ENCODE data around the gene AFF2.
"Not testable (repeated sequence)": the region's sequence is repeated elsewhere in the genome, so short reads cannot be mapped to it uniquely, and the experiment has no call there.

AFF2 gene

DNA sequence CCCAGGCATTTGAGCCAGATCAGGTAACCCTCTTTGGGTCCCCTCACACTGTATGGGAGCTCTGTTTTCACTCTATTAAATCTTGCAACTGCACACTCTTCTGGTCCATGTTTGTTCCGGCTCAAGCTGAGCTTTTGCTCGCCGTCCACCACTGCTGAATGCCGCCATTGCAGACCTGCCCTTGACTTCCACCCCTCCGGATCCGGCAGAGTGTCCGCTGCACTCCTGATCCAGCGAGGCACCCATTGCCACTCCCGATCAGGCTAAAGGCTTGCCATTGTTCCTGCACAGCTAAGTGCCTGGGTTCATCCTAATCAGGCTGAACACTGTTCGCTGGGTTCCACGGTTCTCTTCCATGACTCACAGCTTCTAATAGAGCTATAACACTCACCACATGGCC lies 406.2 kb downstream of the AFF2 start:
- in situ Hi-C loops (cut with HindIII; ENCODE audit: low sequenced_read_pairs) = not testable (repeated sequence)

DNA sequence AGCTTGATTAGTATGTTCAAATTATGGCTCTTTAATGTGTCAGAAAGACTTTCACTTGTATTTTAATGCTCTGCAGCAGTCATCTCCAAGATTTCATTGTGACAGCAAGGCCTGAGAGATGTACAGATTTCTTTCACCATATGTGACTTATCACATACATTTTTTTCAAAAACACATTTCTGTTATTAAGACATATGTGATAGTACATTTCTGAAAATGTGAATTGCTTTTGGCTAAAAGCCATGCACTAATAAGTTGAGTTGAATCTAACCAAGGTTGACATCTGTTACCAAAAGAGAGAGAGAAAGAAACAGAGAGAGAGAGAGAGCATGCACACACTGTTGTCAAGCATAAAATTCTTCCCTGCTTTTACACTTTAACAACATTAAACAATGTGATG lies 409.3 kb downstream of the AFF2 start:
- in situ Hi-C loops (cut with HindIII; ENCODE audit: low sequenced_read_pairs) = no loop called here

DNA sequence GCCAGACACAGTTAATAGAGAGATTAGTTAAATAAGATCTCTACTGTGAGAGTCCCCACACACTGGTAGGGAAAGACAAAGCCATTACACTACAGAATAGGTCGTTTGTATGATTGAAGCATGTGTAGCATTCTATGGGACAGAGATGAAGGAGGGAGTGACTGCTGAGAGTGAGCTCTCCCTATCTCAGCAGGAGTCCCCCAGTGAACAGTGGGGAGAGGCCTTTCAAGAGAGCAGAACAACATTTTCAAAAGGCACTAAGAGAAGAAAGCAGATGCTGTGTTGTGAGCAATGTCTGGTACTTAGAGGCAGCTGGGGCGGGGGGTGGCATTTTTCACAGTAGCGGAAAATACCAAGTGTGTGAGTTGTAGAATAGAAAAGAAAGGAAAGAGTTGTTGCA lies 413.6 kb downstream of the AFF2 start:
- in situ Hi-C loops (cut with HindIII; ENCODE audit: low sequenced_read_pairs) = no loop called here

- in situ Hi-C loops (cut with HindIII; ENCODE audit: low sequenced_read_pairs) = no loop called here
These were observed 414.4 kb downstream of the AFF2 start for GRCh38 chrX:148914783-148915182.

DNA sequence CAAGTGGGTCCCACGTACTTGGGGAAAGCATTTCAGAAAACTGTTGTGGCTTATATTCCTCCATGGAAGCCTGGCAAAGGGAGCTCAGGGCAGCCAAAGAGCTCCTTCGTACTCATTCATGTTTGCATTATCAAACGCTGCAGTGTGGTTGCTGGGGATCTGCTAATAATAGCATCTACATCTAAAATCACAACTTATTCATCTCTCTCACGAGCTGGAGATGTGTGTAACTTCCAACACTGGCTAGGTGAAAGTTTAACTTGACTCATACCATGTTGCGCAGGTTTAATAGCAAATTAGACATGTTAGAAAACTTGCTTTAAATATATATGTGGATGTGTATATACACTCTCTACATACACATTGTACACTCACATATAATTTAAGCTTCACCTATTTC lies 415.1 kb downstream of the AFF2 start:
- in situ Hi-C loops (cut with HindIII; ENCODE audit: low sequenced_read_pairs) = no loop called here

DNA sequence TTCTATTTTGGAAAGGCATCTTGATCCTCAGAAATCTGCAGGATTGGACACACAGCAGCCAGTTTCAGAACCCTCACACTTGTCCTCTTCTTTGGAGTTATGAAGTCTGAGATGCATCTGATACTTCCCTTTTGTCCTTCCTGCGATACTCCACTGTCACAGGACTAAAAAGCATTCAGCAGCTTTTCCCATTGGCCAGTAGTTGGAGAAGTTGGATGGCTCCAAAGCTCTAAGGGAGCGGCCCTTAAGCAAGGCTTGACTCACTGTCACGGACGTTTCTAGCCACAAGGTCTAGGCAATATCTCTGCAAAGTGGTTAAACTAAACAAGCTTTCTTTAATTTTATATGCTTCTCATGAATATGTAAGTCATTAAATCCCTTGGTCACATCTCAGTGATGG lies 417.0 kb downstream of the AFF2 start:
- in situ Hi-C loops (cut with HindIII; ENCODE audit: low sequenced_read_pairs) = no loop called here

GRCh38 chrX:148923631-148924030 lies 423.2 kb downstream of the AFF2 start:
- in situ Hi-C loops (cut with HindIII; ENCODE audit: low sequenced_read_pairs) = no loop called here

- in situ Hi-C loops (cut with HindIII; ENCODE audit: low sequenced_read_pairs) = no loop called here
These were observed 426.0 kb downstream of the AFF2 start for GRCh38 chrX:148926371-148926770.

DNA sequence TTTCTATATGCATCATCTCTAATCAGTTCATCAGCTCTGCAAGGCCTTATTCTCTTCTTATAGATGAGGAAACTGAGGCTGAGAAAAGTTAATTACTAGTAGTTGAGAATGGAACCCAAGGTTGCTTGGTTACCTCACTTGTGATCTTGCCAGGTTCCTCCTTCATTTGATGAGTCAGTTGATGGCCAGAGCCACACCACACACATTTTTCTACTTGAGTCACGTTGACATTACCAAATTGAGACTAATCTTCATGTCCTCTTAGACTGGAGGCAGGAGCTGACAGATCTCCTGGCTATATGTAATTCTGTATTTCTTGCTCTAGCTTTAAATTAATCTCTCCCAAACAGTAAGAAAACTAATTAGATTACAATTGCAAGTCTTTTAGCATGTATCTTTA lies 428.4 kb downstream of the AFF2 start:
- in situ Hi-C loops (cut with HindIII; ENCODE audit: low sequenced_read_pairs) = no loop called here

DNA sequence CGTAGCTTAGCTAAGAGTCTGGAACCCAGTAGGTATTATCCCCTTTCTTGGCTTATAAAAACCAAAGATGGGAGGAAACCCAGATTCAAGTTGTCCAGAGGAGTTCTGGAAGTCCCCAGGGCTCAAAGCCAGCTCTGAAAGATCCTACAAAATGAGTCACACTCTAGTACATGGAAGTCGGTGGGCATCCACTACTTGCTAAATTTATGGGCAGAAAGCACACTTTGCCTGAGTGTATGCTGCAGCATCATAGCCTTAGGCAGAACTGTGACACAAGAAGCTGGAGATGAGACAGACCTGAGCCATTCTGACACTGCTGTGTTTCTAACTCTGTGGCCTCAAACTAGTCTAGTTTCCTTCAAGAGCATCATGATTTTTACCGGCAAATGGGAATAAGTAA lies 429.3 kb downstream of the AFF2 start:
- in situ Hi-C loops (cut with HindIII; ENCODE audit: low sequenced_read_pairs) = no loop called here

DNA sequence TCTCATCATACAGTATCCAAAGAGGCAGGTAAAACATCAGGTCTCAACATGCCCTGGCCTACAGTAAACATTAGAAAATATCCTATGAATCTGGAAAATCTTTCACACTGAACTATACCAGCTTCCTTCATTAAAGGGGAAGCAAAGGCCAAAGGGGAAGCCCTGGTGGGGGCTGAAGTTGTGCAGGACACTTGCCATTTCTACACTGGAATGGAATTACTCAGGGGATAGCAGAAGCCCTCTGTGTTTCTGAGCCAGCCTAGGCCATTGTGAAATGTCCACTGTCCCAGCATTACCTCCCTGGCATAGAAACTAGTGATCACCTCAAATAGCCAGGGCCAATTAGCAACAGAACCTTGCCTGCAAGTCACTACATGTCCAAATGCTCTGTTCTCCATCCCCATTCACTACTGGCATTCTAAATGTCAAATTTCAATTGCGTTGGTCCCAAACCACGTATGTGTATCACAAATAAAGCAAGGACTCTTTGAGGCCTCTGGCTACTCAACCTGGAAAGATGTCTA lies 429.9 kb downstream of the AFF2 start:
- in situ Hi-C loops (cut with HindIII; ENCODE audit: low sequenced_read_pairs) = no loop called here

DNA sequence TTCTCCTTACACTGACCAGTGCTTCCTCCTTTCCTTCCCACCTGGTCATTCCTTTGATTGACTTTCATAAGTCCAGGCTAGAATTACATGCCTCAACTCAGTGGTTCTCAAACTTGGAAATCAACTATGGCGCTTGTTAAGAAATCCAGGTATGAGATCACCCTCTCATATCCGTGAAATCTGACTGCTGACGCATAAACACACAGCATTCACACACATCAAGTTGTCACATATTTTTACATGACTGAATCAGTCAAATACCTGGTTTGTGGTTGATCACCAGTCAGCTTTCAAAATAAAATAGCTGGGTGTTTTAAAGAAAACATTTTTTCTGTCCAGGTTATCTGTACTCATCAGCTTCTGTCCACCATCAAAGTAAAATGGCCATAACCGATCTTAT lies 433.5 kb downstream of the AFF2 start:
- in situ Hi-C loops (cut with HindIII; ENCODE audit: low sequenced_read_pairs) = no loop called here

- in situ Hi-C loops (cut with HindIII; ENCODE audit: low sequenced_read_pairs) = no loop called here
These were observed 437.9 kb downstream of the AFF2 start for GRCh38 chrX:148938348-148938747.

- in situ Hi-C loops (cut with HindIII; ENCODE audit: low sequenced_read_pairs) = no loop called here
These were observed 440.1 kb downstream of the AFF2 start for GRCh38 chrX:148940411-148940996.

DNA sequence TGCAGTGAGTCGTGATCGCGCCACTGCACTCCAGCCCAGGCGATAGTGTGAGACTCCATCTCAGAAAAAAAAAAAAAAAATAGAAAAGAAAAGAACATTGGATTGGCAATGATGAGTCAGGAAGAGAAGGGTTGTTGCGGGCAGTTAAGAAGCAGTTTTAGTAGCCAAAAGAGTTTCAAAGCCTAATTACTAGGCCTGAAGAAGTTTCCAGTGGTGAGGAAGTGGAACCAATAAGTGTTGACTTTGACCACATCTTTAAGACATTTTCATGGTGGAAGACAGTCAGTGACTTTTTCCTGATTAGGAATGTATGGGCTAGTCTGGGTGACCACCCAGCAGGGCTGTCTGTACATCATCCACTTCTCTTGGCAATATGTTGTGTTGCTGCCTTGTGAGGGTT lies 442.3 kb downstream of the AFF2 start:
- in situ Hi-C loops (cut with HindIII; ENCODE audit: low sequenced_read_pairs) = no loop called here

DNA sequence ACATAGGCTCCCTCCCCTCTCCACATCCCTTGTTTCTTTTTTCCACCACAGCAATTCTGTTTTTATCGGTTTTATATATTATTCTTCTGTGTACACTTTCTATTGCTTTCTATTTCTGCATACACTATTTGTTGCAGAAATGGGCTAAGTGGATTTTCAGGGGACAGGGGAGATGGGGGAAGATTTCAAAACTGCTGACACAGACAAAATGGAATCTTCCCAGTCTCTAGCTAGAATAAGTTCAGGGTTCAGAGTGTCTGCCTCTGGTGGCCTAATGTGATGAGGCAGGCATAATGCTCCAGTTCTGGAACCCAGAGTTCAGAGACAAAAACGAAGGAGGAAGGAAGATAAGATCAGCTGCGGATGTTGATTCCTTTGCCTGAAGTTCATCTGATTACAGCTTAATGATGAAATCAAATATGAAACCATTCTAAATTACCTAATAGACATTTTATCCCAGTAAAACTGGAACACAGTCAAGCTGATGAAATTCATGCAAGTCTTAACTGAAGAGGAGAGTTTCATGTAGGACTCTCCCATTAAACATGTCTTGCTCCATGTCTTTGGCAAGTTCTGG lies 447.1 kb downstream of the AFF2 start:
- in situ Hi-C loops (cut with HindIII; ENCODE audit: low sequenced_read_pairs) = no loop called here

DNA sequence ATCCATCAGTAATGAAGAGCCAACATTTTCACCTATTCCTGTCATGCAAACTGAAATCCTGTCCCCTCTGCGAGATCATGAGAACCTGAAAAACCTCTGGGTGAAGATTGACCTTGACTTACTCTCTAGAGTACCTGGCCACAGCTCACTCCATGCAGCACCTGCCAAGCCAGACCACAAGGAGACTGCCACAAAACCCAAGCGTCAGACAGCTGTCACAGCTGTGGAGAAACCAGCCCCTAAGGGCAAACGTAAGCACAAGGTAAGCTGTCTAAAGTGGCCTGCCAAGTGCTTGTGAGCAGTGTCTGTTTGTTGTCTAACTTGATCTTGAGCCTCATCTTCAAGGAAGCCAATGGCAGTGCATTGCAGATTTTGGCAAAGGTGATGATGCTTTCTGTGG lies 455.9 kb downstream of the AFF2 start:
- in situ Hi-C loops (cut with HindIII; ENCODE audit: low sequenced_read_pairs) = no loop called here

- in situ Hi-C loops (cut with HindIII; ENCODE audit: low sequenced_read_pairs) = no loop called here
These were observed 458.5 kb downstream of the AFF2 start for GRCh38 chrX:148958901-148959300.

- in situ Hi-C loops (cut with HindIII; ENCODE audit: low sequenced_read_pairs) = no loop called here
These were observed 459.6 kb downstream of the AFF2 start for GRCh38 chrX:148960060-148960459.

DNA sequence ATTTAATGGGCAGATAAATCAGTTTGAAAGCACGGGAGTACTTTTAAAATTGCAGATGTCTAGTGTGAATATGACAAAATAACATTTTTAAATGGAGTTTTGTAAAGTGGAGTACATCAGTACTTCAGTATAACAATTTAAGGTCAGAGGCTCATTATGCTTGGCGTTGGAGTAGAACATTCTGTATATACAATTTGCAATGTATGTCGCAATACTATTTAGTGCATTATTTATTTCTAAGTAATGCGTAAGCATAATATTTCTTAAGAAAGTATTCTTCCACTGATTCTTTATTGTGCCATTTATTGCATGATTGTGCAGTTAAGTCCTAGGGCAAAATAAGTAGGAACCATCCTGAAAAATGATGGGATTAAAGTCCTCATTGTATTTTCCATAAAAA lies 461.6 kb downstream of the AFF2 start:
- in situ Hi-C loops (cut with HindIII; ENCODE audit: low sequenced_read_pairs) = no loop called here

DNA sequence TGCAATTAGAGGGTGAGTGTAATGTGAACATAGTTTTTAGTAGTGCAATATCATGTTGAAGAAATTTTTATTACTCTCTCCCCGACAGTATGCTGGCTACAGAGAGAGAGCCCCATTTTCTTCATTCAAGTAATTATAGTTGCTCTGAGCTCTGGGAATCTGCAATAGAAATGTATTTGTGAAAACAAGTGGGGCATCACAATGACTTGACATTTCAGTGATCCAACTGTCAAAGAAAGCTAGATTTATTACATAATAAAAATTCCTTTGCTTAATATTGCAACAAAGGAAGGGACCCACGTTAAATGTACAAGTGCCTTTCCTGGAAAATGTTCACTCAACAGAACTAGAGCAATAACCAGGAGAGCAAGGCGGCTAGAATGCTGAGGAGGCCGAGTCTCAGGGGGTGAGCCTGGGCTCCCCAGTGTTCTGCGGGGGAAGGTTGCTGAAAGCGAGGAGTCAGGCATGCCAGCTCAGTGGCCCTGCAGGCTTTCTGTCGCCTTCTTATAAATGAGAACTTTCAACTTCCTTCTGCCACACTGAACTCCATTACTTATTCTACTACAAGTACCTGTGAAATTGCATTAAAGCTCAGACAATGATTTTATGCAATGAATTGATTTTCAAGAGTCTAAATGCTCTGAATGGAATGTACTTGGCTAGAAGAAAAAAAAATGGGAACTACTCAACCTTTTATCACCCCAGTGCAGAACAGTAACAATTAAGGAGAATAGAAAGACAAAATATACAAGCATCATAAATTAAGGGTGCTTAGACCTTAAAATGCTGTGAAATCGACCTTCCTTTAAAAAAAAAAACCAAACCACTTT lies 476.4 kb downstream of the AFF2 start:
- in situ Hi-C loops (cut with HindIII; ENCODE audit: low sequenced_read_pairs) = no loop called here

- in situ Hi-C loops (cut with HindIII; ENCODE audit: low sequenced_read_pairs) = loop anchor here (5.0 kb wide), 1 partner anchor 83 kb away; no protein-coding TSS in a partner anchor
These were observed 479.4 kb downstream of the AFF2 start for GRCh38 chrX:148979786-148980185.
